WTC11 (cell line): ENCODE measurements around the gene OR1M1. TPM values are rescaled to one million over a fixed set of nuclear protein-coding genes. Genes with fewer than 3 reads are reported as not detected.
"Not testable (repeated sequence)": the region's sequence is repeated elsewhere in the genome, so short reads cannot be mapped to it uniquely, and the experiment has no call there.

Experiments used
- ATAC-seq: fragments of 200-7000 bp; cut with Tn5 transposase; 2 replicates; pipeline ENCODE4 v1.10.0; 2021; ENCODE audit warnings: mild to moderate bottlenecking, moderate library complexity
- CTCF ChIA-PET: fragments of 300-600 bp; sonication (Branson Sonifier 250); formaldehyde crosslinking; loops from one replicate; lab custom pipeline; 2021; ENCODE audit warnings: antibody characterized with exemption; lab: Charles Lee
- POLR2A ChIA-PET: fragments of 350-600 bp; sonication (Branson Sonifier 250); formaldehyde crosslinking; loops from one replicate; lab custom pipeline; 2021; ENCODE audit warnings: antibody characterized with exemption; lab: Charles Lee
- DNase-seq: peaks from one replicate; pipeline ENCODE4 v3.0.0; 2021; ENCODE audit warnings: low spot score
- H3K27ac Mint-ChIP-seq: 2 replicates; pipeline ENCODE4 v1.8.0; 2021; ENCODE audit warnings: mixed read lengths
- H3K27me3 Mint-ChIP-seq: 2 replicates; pipeline ENCODE4 v1.8.0; 2021; ENCODE audit warnings: low read depth, mild to moderate bottlenecking, moderate library complexity, mixed read lengths
- H3K36me3 Mint-ChIP-seq: 2 replicates; pipeline ENCODE4 v1.8.0; 2021; ENCODE audit warnings: mixed read lengths
- H3K4me1 Mint-ChIP-seq: 2 replicates; pipeline ENCODE4 v1.8.0; 2022; ENCODE audit warnings: mixed read lengths
- H3K4me3 Mint-ChIP-seq: 2 replicates; pipeline ENCODE4 v1.8.0; 2021; ENCODE audit warnings: mild to moderate bottlenecking, moderate library complexity, mixed read lengths
- H3K9me3 Mint-ChIP-seq: 2 replicates; pipeline ENCODE4 v1.8.0; 2021; ENCODE audit warnings: mixed read lengths
- GABPB1 ChIP-seq: sonication (generic); formaldehyde crosslinking; IDR thresholded peaks from 2 replicates; pipeline ENCODE4 v1.8.1; 2023; ENCODE audit warnings: mild to moderate bottlenecking, missing genetic modification reagents
- GTF2I ChIP-seq: fragments of 250-450 bp; sonication (Bioruptor Pico); conservative IDR thresholded peaks from 2 replicates; pipeline ENCODE4 v1.4.0; 2021; ENCODE audit warnings: mild to moderate bottlenecking
- HMGA2 ChIP-seq: fragments of 250-450 bp; sonication (Bioruptor Pico); IDR thresholded peaks from 2 replicates; pipeline ENCODE4 v1.4.0; 2021; ENCODE audit warnings: mild to moderate bottlenecking, moderate library complexity
- SP1 ChIP-seq: sonication (generic); formaldehyde crosslinking; conservative IDR thresholded peaks from 2 replicates; pipeline ENCODE4 v1.8.1; 2022; ENCODE audit warnings: missing genetic modification reagents
- ZNF317 ChIP-seq: sonication (generic); formaldehyde crosslinking; IDR thresholded peaks from 2 replicates; pipeline ENCODE4 v1.8.1; 2023; ENCODE audit warnings: low read depth, mild to moderate bottlenecking, moderate library complexity, missing genetic modification reagents, borderline replicate concordance
- total RNA-seq: library from RNA; stranded (reverse); gene quantifications from 3 replicates; pipeline ENCODE4 v1.2.3, GENCODE V29; 2021
- TF ChIP-seq, protein P1 (sequence below): sonication (generic); formaldehyde crosslinking; IDR thresholded peaks from 2 replicates; pipeline ENCODE4 v1.8.1; 2022; ENCODE audit warnings: mild to moderate bottlenecking, missing genetic modification reagents, moderate library complexity, borderline replicate concordance
- TF ChIP-seq, protein P2 (sequence below): fragments of 200-600 bp; IDR thresholded peaks from 2 replicates; pipeline ENCODE4 v1.8.0; 2022; ENCODE audit warnings: antibody characterized with exemption
- TF ChIP-seq, protein P3 (sequence below): sonication (generic); formaldehyde crosslinking; IDR thresholded peaks from 2 replicates; pipeline ENCODE4 v1.8.0; 2023; ENCODE audit warnings: missing genetic modification reagents, mild to moderate bottlenecking, borderline replicate concordance

Gene OR1M1
- total RNA-seq, 1 experiment from 2014 or later, result not detected

DNA sequence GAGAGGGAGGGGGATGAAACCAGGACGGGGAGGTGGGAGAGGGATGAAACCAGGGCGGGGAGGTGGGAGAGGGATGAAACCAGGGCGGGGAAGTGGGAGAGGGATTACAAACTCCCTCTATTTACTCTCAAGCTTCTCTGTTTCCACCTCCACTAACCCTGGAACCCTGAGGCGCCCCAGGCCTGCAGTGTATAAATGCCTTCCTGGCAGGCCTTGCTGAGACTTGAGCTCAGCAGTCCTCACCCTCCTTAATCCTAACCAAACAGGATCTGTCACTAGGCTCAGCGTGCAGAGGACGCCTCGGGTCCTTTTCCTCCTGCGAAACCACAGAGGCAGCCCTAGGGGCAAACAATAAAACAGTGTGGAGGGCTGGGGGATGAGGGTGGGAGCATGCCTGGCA lies 32.1 kb upstream of the OR1M1 start (continued):
- TF ChIP-seq, protein P1, sequence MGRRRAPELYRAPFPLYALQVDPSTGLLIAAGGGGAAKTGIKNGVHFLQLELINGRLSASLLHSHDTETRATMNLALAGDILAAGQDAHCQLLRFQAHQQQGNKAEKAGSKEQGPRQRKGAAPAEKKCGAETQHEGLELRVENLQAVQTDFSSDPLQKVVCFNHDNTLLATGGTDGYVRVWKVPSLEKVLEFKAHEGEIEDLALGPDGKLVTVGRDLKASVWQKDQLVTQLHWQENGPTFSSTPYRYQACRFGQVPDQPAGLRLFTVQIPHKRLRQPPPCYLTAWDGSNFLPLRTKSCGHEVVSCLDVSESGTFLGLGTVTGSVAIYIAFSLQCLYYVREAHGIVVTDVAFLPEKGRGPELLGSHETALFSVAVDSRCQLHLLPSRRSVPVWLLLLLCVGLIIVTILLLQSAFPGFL, result no peak

DNA sequence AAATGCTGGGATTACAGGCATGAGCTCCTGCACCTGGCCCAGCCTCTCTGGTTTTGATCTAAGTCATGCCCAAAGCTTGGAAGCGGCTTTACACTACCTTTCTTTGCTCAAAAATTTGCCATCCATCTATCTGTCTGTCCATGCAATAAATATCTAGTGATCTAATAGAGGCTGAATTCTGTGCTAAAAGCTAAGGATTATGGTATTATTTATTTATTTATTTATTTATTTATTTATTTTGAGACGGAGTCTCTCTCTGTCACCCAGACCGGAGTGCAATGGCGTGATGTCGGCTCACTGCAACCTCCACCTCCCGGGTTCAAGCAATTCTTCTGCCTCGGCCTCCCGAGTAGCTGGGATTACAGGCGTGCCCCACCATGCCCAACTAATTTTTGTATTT lies 30.7 kb upstream of the OR1M1 start:
- not testable (repeated sequence) for ATAC-seq, H3K36me3 Mint-ChIP-seq, H3K27ac Mint-ChIP-seq, DNase-seq, H3K4me3 Mint-ChIP-seq, H3K27me3 Mint-ChIP-seq
- H3K9me3 Mint-ChIP-seq, result peaks cover 12% of the 10 kb centered on the region
- peaks cover 23% of the 10 kb centered on the region for H3K4me1 Mint-ChIP-seq
- ChIA-PET POLR2A (interaction anchor here (0.5 to 0.8 kb wide), 2 partner anchors 15 to 434 kb away, joined by 3 read pairs; no protein-coding TSS in a partner anchor), CTCF (interaction anchor here (2.0 kb wide), 1 partner anchor 475 kb away, joined by 9 read pairs; no protein-coding TSS in a partner anchor)

DNA sequence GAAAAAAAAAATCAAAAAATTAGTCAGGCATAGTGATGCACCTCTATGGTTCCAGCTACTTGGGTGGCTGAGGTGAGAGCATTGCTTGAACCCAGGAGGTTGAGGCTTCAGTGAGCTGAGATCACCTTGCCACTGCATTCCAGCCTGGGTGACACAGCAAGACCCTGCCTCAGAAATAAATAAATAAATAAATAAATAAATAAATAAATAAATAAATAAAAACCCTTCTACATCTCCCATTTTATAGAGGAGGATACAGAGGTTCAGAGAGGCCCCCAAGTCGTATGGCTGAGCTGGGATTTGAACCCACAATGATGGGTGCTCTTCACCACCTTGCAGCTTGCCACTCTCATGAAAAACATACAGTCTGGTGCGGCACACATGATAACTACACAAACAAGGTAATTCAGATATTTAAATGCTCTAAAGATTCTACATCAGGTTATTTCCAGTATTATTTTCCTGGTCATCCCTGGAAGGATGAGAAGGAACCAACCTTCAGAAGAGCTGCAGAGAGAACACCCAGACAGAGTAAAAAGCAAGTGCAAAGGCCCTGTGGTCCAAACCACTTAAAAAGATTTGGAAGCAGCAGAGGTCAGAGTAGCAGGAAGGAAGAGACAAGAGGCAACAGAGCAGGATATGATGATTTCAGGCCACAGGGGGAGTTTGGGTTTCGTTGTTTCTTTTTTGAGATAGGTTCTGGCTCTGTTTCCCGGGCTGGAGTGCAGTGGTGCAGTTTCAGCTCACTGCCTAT lies 29.2 kb upstream of the OR1M1 start:
- Mint-ChIP-seq H3K4me1 (peaks cover 23% of the 10 kb centered on the region), H3K4me3 (no peak overlapping the region), H3K27ac (no peak overlapping the region), H3K36me3 (peaks cover 7% of the 10 kb centered on the region; the same call in 1 of the 2 replicates), H3K9me3 (peaks cover 12% of the 10 kb centered on the region), H3K27me3 (peaks cover 4% of the 10 kb centered on the region; the same call in 1 of the 2 replicates)
- no peak for DNase-seq
- TF ChIP-seq, protein P2, sequence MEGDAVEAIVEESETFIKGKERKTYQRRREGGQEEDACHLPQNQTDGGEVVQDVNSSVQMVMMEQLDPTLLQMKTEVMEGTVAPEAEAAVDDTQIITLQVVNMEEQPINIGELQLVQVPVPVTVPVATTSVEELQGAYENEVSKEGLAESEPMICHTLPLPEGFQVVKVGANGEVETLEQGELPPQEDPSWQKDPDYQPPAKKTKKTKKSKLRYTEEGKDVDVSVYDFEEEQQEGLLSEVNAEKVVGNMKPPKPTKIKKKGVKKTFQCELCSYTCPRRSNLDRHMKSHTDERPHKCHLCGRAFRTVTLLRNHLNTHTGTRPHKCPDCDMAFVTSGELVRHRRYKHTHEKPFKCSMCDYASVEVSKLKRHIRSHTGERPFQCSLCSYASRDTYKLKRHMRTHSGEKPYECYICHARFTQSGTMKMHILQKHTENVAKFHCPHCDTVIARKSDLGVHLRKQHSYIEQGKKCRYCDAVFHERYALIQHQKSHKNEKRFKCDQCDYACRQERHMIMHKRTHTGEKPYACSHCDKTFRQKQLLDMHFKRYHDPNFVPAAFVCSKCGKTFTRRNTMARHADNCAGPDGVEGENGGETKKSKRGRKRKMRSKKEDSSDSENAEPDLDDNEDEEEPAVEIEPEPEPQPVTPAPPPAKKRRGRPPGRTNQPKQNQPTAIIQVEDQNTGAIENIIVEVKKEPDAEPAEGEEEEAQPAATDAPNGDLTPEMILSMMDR, result no peak
- no peak for TF ChIP-seq GABPB1 (CRISPR knock-in tag)
- TF ChIP-seq ZNF317 (CRISPR knock-in tag), result no peak
- TF ChIP-seq GTF2I (CRISPR knock-in tag), result no peak
- POLR2A ChIA-PET, result no interaction called here
- CTCF ChIA-PET, result no interaction called here
- no peak for ATAC-seq

DNA sequence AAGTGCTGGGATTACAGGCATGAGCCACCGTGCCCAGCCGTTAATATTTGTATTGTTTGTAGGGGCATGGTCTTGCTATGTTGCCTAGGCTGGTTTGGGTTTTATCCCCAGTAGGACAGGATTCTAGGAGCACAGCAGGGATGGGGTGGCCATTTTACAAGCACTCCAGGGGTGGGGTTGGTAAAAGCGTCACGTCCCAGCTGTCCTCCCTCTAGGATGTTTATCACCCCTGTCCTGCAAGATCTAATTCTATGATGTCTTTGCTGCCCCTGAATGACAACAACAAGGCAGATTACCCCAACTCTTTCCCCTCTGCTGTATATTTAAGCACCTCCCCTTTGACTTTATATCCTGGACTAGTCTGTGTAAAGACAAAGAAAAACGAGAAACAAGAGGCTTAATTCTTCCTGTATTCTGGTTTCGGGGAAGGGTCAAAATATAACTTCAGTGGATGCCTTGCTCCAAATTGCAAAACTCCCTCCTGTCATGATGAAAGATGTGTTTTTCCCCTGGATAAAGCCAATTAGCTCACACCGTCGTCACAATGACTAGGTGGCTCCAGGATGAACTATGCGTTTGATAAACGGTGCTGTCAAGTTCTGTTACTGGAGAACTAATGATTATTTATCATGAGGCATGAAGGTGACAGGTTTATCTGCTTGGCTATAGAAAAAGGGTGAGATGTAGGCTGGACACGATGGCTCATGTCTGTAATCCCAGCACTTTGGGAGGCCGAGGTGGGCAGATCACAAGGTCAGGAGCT lies 27.8 kb upstream of the OR1M1 start:
- TF ChIP-seq, protein P2, result no peak
- no peak for ATAC-seq
- Mint-ChIP-seq H3K4me3 (no peak overlapping the region), H3K27ac (no peak overlapping the region), H3K4me1 (peaks cover 17% of the 10 kb centered on the region), H3K27me3 (peaks cover 4% of the 10 kb centered on the region; the same call in 1 of the 2 replicates), H3K9me3 (0 out of 2 replicates have a peak, but pooled peaks cover 3% of the 10 kb centered on the region), H3K36me3 (0 out of 2 replicates have a peak, but pooled peaks cover 3% of the 10 kb centered on the region)
- CTCF ChIA-PET, result no interaction called here
- POLR2A ChIA-PET, result interaction anchor here (0.7 kb wide), 1 partner anchor 16 kb away, joined by 4 read pairs; no protein-coding TSS in a partner anchor
- no peak for DNase-seq

DNA sequence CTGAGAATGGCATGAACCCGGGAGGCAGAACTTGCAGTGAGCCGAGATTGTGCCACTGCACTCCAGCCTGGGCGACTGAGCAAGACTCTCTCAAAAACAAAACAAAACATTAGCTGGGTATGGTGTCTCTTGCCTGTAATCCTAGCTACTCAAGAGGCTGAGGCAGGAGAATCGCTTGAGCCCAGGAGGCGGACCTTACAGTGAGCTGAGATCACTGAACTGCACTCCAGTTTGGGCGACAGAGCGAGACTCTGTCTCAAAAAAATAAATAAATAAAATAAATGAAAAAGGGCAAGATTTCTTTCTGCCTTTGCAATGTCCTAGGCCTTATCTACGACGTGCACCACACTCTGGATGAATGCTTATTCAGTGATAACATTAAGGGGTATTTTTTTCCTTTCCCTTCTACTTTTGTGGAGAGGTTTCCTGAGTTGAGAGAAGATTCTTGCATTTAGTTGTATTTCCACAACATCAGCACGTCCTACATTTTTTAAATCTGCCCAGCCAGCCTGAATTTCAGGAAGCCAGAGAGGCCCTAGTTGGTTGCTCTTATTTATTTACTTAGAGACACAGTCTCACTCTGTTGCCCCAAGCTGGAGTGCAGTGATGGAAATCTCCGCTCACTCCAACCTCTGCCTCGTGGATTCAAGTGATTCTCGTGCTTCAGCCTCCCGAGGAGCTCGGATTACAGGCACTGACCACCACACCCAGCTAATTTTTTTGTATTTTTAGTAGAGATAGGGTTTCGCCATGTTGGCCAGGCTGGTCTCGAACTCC lies 26.1 kb upstream of the OR1M1 start:
- CTCF ChIA-PET, result no interaction called here
- Mint-ChIP-seq H3K27me3 (peaks cover 2% of the 10 kb centered on the region; the same call in 1 of the 2 replicates), H3K4me1 (peaks cover under 1% of the 10 kb centered on the region; the same call in 1 of the 2 replicates), H3K9me3 (no peaks in the 10 kb centered on the region), H3K36me3 (no peaks in the 10 kb centered on the region), H3K27ac (no peak overlapping the region), H3K4me3 (no peak overlapping the region)
- ATAC-seq, result no peak
- no peak for TF ChIP-seq SP1 (CRISPR knock-in tag)
- TF ChIP-seq, protein P3, sequence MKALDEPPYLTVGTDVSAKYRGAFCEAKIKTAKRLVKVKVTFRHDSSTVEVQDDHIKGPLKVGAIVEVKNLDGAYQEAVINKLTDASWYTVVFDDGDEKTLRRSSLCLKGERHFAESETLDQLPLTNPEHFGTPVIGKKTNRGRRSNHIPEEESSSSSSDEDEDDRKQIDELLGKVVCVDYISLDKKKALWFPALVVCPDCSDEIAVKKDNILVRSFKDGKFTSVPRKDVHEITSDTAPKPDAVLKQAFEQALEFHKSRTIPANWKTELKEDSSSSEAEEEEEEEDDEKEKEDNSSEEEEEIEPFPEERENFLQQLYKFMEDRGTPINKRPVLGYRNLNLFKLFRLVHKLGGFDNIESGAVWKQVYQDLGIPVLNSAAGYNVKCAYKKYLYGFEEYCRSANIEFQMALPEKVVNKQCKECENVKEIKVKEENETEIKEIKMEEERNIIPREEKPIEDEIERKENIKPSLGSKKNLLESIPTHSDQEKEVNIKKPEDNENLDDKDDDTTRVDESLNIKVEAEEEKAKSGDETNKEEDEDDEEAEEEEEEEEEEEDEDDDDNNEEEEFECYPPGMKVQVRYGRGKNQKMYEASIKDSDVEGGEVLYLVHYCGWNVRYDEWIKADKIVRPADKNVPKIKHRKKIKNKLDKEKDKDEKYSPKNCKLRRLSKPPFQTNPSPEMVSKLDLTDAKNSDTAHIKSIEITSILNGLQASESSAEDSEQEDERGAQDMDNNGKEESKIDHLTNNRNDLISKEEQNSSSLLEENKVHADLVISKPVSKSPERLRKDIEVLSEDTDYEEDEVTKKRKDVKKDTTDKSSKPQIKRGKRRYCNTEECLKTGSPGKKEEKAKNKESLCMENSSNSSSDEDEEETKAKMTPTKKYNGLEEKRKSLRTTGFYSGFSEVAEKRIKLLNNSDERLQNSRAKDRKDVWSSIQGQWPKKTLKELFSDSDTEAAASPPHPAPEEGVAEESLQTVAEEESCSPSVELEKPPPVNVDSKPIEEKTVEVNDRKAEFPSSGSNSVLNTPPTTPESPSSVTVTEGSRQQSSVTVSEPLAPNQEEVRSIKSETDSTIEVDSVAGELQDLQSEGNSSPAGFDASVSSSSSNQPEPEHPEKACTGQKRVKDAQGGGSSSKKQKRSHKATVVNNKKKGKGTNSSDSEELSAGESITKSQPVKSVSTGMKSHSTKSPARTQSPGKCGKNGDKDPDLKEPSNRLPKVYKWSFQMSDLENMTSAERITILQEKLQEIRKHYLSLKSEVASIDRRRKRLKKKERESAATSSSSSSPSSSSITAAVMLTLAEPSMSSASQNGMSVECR (CRISPR knock-in tag), result no peak
- TF ChIP-seq HMGA2 (CRISPR knock-in tag), result no peak
- DNase-seq, result no peak
- POLR2A ChIA-PET, result no interaction called here
